Skin epidermis (tissue), 12 donors: Measurements from ENCODE around the gene HBS1L.

Experiments
- H3K27ac ChIP-seq, 21 experiments: fragments of 200-600 bp; sonication (generic) in 11 of 21; one replicate each; pipeline ENCODE4 v1.5.0; 2020; ENCODE audit warnings: mild to moderate bottlenecking in 3 of 21, inconsistent platforms in 2 of 21, moderate library complexity in 2 of 21
- H3K4me3 ChIP-seq, 7 experiments: fragments of 200-600 bp; sonication (generic) in 2 of 7; one replicate each; pipeline ENCODE4 v1.5.0; 2020; ENCODE audit warnings: inconsistent platforms in 2 of 7, mild to moderate bottlenecking in 2 of 7, moderate library complexity in 1 of 7

Gene HBS1L

GRCh38 chr6:135008941-135009290 lies 45.7 kb downstream of the HBS1L start:
- H3K4me3 ChIP-seq: no peak overlapping the region
- H3K27ac ChIP-seq: no peak overlapping the region

- no peak overlapping the region for H3K27ac ChIP-seq
- H3K4me3 ChIP-seq: no peak overlapping the region
Observed at GRCh38 chr6:135008072-135008940, 46.3 kb downstream of the HBS1L start.

- Histone ChIP-seq H3K27ac (no peak overlapping the region), H3K4me3 (no peak overlapping the region)
Observed at GRCh38 chr6:135006386-135006914, 48.2 kb downstream of the HBS1L start.

GRCh38 chr6:135004399-135004798 lies 50.2 kb downstream of the HBS1L start:
- H3K27ac ChIP-seq: no peak overlapping the region
- no peak overlapping the region for H3K4me3 ChIP-seq

GRCh38 chr6:135002974-135003703 lies 51.5 kb downstream of the HBS1L start:
- Histone ChIP-seq H3K27ac (no peak overlapping the region), H3K4me3 (no peak overlapping the region)

GRCh38 chr6:135002229-135002844 lies 52.3 kb downstream of the HBS1L start:
- Histone ChIP-seq H3K4me3 (no peak overlapping the region), H3K27ac (no peak overlapping the region)

GRCh38 chr6:134999107-134999506 lies 55.5 kb downstream of the HBS1L start:
- no peak overlapping the region for H3K27ac ChIP-seq
- no peak overlapping the region for H3K4me3 ChIP-seq

- no peak overlapping the region for H3K27ac ChIP-seq
- no peak overlapping the region for H3K4me3 ChIP-seq
Observed at GRCh38 chr6:134997133-134997995, 57.3 kb downstream of the HBS1L start.

GRCh38 chr6:134995536-134995935 lies 59.1 kb downstream of the HBS1L start:
- no peak overlapping the region for H3K4me3 ChIP-seq
- H3K27ac ChIP-seq: no peak overlapping the region

GRCh38 chr6:134994431-134994830 lies 60.2 kb downstream of the HBS1L start:
- H3K4me3 ChIP-seq: no peak overlapping the region

GRCh38 chr6:134992155-134992554 lies 62.5 kb downstream of the HBS1L start:
- H3K4me3 ChIP-seq: no peak overlapping the region
- no peak overlapping the region for H3K27ac ChIP-seq

More at GRCh38 chr6:134994431-134994830, 60.2 kb downstream of the HBS1L start:
- no peak overlapping the region for H3K27ac ChIP-seq

GRCh38 chr6:134990262-134990661 lies 64.4 kb downstream of the HBS1L start:
- Histone ChIP-seq H3K27ac (no peak overlapping the region), H3K4me3 (no peak overlapping the region)

- Histone ChIP-seq H3K4me3 (no peak overlapping the region), H3K27ac (no peak overlapping the region)
Observed at GRCh38 chr6:134984821-134985220, 69.8 kb downstream of the HBS1L start.

- Histone ChIP-seq H3K27ac (no peak overlapping the region), H3K4me3 (no peak overlapping the region)
Observed at GRCh38 chr6:134983823-134984222, 70.8 kb downstream of the HBS1L start.

GRCh38 chr6:134982161-134982560 lies 72.5 kb downstream of the HBS1L start:
- Histone ChIP-seq H3K4me3 (no peak overlapping the region), H3K27ac (no peak overlapping the region)

GRCh38 chr6:134980846-134981245 lies 73.8 kb downstream of the HBS1L start:
- H3K4me3 ChIP-seq: no peak overlapping the region
- no peak overlapping the region for H3K27ac ChIP-seq

GRCh38 chr6:134979142-134979541 lies 75.5 kb downstream of the HBS1L start:
- H3K27ac ChIP-seq: no peak overlapping the region
- H3K4me3 ChIP-seq: no peak overlapping the region

GRCh38 chr6:134974370-134974769 lies 80.3 kb downstream of the HBS1L start:
- Histone ChIP-seq H3K4me3 (no peak overlapping the region), H3K27ac (no peak overlapping the region)

- H3K4me3 ChIP-seq: no peak overlapping the region
- H3K27ac ChIP-seq: no peak overlapping the region
Observed at GRCh38 chr6:134967711-134968110, 86.9 kb downstream of the HBS1L start.
